Hepatocyte (in vitro differentiated cells): ENCODE results near the gene CCR2. TPM values are rescaled to one million over a fixed set of nuclear protein-coding genes. Genes with fewer than 3 reads are reported as not detected.

Experiments used
- DNase-seq: peaks from one replicate; pipeline ENCODE4 v3.0.0-alpha.2; 2016; ENCODE audit warnings: low spot score
- H2AFZ ChIP-seq: fragments of 200-600 bp; sonication (generic); 2 replicates; pipeline ENCODE4 v1.6.0; 2016; ENCODE audit warnings: antibody characterized with exemption, mild to moderate bottlenecking
- H3K27ac ChIP-seq: fragments of 200-600 bp; sonication (generic); 2 replicates; pipeline ENCODE4 v1.5.1; 2016; ENCODE audit warnings: mild to moderate bottlenecking
- H3K27me3 ChIP-seq: fragments of 200-600 bp; sonication (generic); 2 replicates; pipeline ENCODE4 v1.6.1; 2016
- H3K36me3 ChIP-seq: fragments of 200-600 bp; sonication (generic); replicated peaks from 2 replicates; pipeline ENCODE4 v1.5.1; 2016; ENCODE audit warnings: low read depth; ENCODE audit not compliant: insufficient read depth
- H3K4me1 ChIP-seq: fragments of 200-600 bp; sonication (generic); 2 replicates; pipeline ENCODE4 v1.5.1; 2016; ENCODE audit warnings: mild to moderate bottlenecking, moderate library complexity; ENCODE audit not compliant: insufficient read depth
- H3K4me2 ChIP-seq: fragments of 200-600 bp; sonication (generic); 2 replicates; pipeline ENCODE4 v1.6.0; 2016
- H3K4me3 ChIP-seq: fragments of 200-600 bp; sonication (generic); 2 replicates; pipeline ENCODE4 v1.5.1; 2016; ENCODE audit warnings: mild to moderate bottlenecking
- H3K79me2 ChIP-seq: fragments of 200-600 bp; sonication (generic); 2 replicates; pipeline ENCODE4 v1.6.0; 2017; ENCODE audit warnings: mild to moderate bottlenecking
- H3K9me2 ChIP-seq: fragments of 200-600 bp; sonication (generic); replicated peaks from 2 replicates; pipeline ENCODE4 v1.6.0; 2017; ENCODE audit warnings: mild to moderate bottlenecking; ENCODE audit not compliant: insufficient read depth
- H3K9me3 ChIP-seq: fragments of 200-600 bp; sonication (generic); 2 replicates; pipeline ENCODE4 v1.5.1; 2016; ENCODE audit warnings: low read depth, mild to moderate bottlenecking
- H4K20me1 ChIP-seq: fragments of 200-600 bp; sonication (generic); 2 replicates; pipeline ENCODE4 v1.6.0; 2016; ENCODE audit warnings: mild to moderate bottlenecking; ENCODE audit not compliant: insufficient read depth, poor library complexity, severe bottlenecking
- CTCF ChIP-seq: fragments of 200-600 bp; sonication (generic); IDR thresholded peaks from 2 replicates; pipeline ENCODE4 v1.5.1; 2016; ENCODE audit warnings: antibody characterized with exemption, mild to moderate bottlenecking; ENCODE audit not compliant: poor library complexity
- EZH2 ChIP-seq: fragments of 200-600 bp; sonication (generic); IDR thresholded peaks from 2 replicates; pipeline ENCODE4 v1.6.1; 2016; ENCODE audit warnings: antibody characterized with exemption, mild to moderate bottlenecking, borderline replicate concordance
- EZH2phosphoT487 ChIP-seq: fragments of 200-600 bp; sonication (generic); IDR thresholded peaks from one replicate; pipeline ENCODE4 v1.6.1; 2018; ENCODE audit warnings: antibody characterized with exemption, mild to moderate bottlenecking, low read depth, moderate library complexity; ENCODE audit not compliant: unreplicated experiment, severe bottlenecking
- WGBS: methylation state at CpG from one replicate; pipeline ENCODE4 v1.1.6; 2016; ENCODE audit warnings: low lambda C conversion rate; ENCODE audit errors: missing lambda C conversion rate; 5-methylcytosine and 5-hydroxymethylcytosine counted together
- polyA plus RNA-seq: library from polyadenylated mRNA; unstranded; fragments of >200 nt; fragmentation: Nextera tagmentation; extraction: Ambion mirVana; gene quantifications from 2 replicates; pipeline ENCODE4 v1.2.1, GENCODE V29; 2016
- total RNA-seq: library from RNA; depleted of rRNA; stranded (reverse); fragments of >200 nt; gene quantifications from 2 replicates; pipeline ENCODE4 v1.2.3, GENCODE V29; 2014

CCR2 gene
- total and polyA plus RNA-seq, 2 experiments from 2014 or later: 0.23 TPM; not detected in 1

DNA sequence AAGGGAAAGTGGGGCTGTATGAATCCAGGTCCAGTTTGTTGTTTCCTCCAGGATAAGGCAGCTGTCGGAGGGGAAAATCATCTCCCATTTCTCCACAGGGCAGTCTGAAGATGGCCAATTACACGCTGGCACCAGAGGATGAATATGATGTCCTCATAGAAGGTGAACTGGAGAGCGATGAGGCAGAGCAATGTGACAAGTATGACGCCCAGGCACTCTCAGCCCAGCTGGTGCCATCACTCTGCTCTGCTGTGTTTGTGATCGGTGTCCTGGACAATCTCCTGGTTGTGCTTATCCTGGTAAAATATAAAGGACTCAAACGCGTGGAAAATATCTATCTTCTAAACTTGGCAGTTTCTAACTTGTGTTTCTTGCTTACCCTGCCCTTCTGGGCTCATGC lies 54.1 kb downstream of the CCR2 start:
- H4K20me1 ChIP-seq: no peaks in the 10 kb centered on the region
- peaks cover 5% of the 10 kb centered on the region for H3K27me3 ChIP-seq
- DNase-seq: no peak
- H3K4me2 ChIP-seq: no peak overlapping the region
- H3K79me2 ChIP-seq: no peaks in the 10 kb centered on the region
- no peaks in the 10 kb centered on the region for H3K9me3 ChIP-seq
- no peaks in the 10 kb centered on the region for H3K9me2 ChIP-seq
- H3K4me3 ChIP-seq: no peak overlapping the region
- TF ChIP-seq EZH2phosphoT487 (no peak), CTCF (no peak), EZH2 (no peak)
- H3K36me3 ChIP-seq: no peaks in the 10 kb centered on the region
- 90% methylated on average over 7 of the region's 7 CpGs for WGBS
- no peak overlapping the region for H2AFZ ChIP-seq
- no peak overlapping the region for H3K27ac ChIP-seq
- H3K4me1 ChIP-seq: peaks cover 14% of the 10 kb centered on the region

DNA sequence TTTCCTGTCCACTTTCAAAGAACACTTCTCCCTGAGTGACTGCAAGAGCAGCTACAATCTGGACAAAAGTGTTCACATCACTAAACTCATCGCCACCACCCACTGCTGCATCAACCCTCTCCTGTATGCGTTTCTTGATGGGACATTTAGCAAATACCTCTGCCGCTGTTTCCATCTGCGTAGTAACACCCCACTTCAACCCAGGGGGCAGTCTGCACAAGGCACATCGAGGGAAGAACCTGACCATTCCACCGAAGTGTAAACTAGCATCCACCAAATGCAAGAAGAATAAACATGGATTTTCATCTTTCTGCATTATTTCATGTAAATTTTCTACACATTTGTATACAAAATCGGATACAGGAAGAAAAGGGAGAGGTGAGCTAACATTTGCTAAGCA lies 54.9 kb downstream of the CCR2 start:
- no peak overlapping the region for H3K4me3 ChIP-seq
- no peaks in the 10 kb centered on the region for H4K20me1 ChIP-seq
- H2AFZ ChIP-seq: no peak overlapping the region
- H3K9me2 ChIP-seq: no peaks in the 10 kb centered on the region
- no peak for DNase-seq
- H3K79me2 ChIP-seq: no peaks in the 10 kb centered on the region
- 90% methylated on average over 7 of the region's 7 CpGs for WGBS
- H3K27ac ChIP-seq: no peak overlapping the region
- peaks cover 14% of the 10 kb centered on the region for H3K4me1 ChIP-seq
- no peaks in the 10 kb centered on the region for H3K9me3 ChIP-seq
- TF ChIP-seq EZH2: no peak
- TF ChIP-seq CTCF: no peak
- no peak for TF ChIP-seq EZH2phosphoT487
- no peak overlapping the region for H3K4me2 ChIP-seq
- H3K36me3 ChIP-seq: no peaks in the 10 kb centered on the region
- H3K27me3 ChIP-seq: peaks cover under 1% of the 10 kb centered on the region

DNA sequence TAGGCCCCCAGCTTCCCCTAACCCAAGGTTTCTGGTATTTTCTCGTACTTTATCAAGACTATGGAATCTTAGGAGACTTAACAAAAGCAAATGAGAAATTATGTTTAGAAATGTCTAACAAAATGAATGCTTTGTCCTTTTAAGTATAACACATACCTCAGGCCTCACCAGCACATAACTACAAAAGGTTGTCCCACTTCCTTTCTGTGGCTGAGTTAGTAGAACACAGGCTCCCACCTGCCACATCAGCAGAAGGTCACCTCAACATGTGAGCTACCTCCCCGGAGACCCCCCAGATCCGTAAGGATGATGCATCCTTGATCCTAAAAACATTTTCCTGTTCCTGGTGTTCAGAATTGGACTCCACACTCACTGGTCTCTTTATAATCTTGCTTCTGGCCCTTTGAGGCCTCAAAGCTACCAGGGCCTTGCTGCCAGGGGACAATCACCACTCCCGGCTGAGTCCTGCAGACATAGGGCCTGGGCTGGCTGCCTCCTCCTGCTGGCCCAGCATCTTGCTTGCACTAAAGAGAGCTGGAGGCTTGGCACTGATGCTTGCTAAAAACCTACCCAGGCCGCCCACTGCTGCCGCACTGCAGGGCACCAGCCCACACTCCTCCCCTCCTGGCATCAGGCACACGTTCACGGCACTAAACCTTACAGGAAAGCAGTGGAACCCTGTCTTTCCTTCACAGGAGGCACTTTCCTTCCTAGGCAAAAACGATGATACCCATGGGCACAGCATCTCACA lies 56.0 kb downstream of the CCR2 start:
- TF ChIP-seq CTCF: no peak
- no peak for TF ChIP-seq EZH2
- no peak for TF ChIP-seq EZH2phosphoT487
- Histone ChIP-seq H3K9me3 (no peaks in the 10 kb centered on the region), H3K79me2 (no peaks in the 10 kb centered on the region), H3K4me3 (no peak overlapping the region), H3K27me3 (no peaks in the 10 kb centered on the region), H3K36me3 (no peaks in the 10 kb centered on the region), H3K27ac (no peak overlapping the region), H2AFZ (no peak overlapping the region), H4K20me1 (no peaks in the 10 kb centered on the region), H3K9me2 (no peaks in the 10 kb centered on the region), H3K4me1 (peaks cover 14% of the 10 kb centered on the region), H3K4me2 (no peak overlapping the region)
- DNase-seq: no peak
- 95% methylated on average over 9 of the region's 9 CpGs for WGBS

Other genes starting within 250 kb of the CCR2 start
- 2.7 and 3.5 TPM in 2 replicates for gene CCR1, start 145.8 kb upstream of the CCR2 start, total RNA-seq
- gene CCR1, start 145.8 kb upstream of the CCR2 start, polyA plus RNA-seq: 1.8 and 2.3 TPM in 2 replicates
- 0.40 TPM in 1 of 2 replicates, not detected in the other for gene CCR3, start 111.7 kb upstream of the CCR2 start, total RNA-seq
- 0.12 TPM in 1 of 2 replicates, not detected in the other for gene CCR3, start 111.7 kb upstream of the CCR2 start, polyA plus RNA-seq
- gene CCR5, start 16.8 kb downstream of the CCR2 start, total RNA-seq: 0.07 TPM in 1 of 2 replicates, not detected in the other
- not detected in 2 replicates for gene CCR5, start 16.8 kb downstream of the CCR2 start, polyA plus RNA-seq
- 1.5 and 3.1 TPM in 2 replicates for gene CCRL2, start 53.1 kb downstream of the CCR2 start, total RNA-seq
- 1.6 and 4.0 TPM in 2 replicates for gene CCRL2, start 53.1 kb downstream of the CCR2 start, polyA plus RNA-seq
- gene LTF, start 110.8 kb downstream of the CCR2 start, total RNA-seq: 0.40 and 1.8 TPM in 2 replicates
- gene LTF, start 110.8 kb downstream of the CCR2 start, polyA plus RNA-seq: 0.27 TPM in 1 of 2 replicates, not detected in the other
- 0.64 and 2.0 TPM in 2 replicates for gene RTP3, start 143.9 kb downstream of the CCR2 start, total RNA-seq
- gene RTP3, start 143.9 kb downstream of the CCR2 start, polyA plus RNA-seq: 0.57 and 1.8 TPM in 2 replicates
- 0.28 and 0.60 TPM in 2 replicates for gene LRRC2, start 212.2 kb downstream of the CCR2 start, total RNA-seq
- gene LRRC2, start 212.2 kb downstream of the CCR2 start, polyA plus RNA-seq: 2.0 and 4.4 TPM in 2 replicates